HG03342 (cell line): ENCODE measurements around the gene AANAT.

Experiments used
- ATAC-seq: cut with Tn5 transposase; IDR thresholded peaks from one replicate; pipeline ENCODE4 v1.9.1; 2021; ENCODE audit warnings: mild to moderate bottlenecking, moderate library complexity; ENCODE audit not compliant: unreplicated experiment

The AANAT gene

DNA sequence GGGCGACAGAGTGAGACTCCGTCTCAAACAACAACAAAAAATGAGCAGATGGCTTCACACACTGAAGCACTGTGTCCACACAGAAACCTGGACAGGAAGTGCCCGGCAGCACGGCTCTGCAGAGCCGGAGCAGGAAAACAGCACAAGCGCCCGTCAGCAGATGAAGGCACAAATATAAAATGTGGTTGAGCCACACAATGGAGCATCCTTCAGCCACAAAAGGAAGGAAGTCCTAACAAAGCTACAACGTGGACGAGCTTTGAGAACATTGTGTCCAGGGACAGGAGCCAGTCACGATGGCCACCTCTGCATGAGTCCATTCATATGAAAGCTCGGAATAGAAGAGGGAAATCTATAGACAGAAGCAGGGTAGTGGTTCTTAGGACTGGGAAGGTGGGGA lies 18.2 kb downstream of the AANAT start:
- ATAC-seq = no peak

DNA sequence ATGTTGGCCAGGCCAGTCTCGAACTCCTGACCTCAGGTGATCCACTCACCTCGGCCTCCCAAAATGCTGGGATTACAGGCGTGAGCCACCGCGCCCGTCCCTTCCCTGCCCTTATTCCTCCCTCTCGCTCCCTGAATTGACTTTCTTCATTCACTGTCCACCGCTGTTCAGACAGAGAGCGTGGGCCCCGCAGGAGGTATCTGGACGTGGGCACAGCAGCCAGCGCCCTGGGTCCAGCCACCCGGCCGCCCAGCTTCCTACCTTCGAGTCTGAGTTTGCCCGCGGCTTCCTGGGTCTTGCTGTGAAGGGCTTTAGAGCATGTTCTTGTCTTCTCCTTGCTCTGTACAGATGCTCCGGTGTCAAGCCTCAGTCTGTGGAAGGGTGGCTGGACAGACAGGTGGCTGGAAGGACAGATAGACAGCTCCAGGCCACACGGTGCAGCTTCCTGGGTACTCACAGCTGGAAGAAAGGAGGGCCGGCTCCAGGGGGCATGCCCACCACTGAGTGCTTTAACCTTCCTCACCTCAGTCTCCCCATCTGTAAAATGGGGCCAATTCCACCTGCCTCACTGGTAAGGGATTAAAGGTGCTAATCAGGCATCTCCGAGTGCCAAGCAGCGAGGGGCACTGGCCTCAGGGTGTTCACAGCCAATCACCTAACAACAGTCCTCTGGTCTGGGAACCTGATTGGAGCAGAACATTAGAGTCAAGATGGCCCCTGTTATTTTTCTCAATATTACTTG lies 20.2 kb downstream of the AANAT start:
- no peak for ATAC-seq

GRCh38 chr17:76490112-76490710 lies 22.8 kb downstream of the AANAT start:
- no peak for ATAC-seq

GRCh38 chr17:76491271-76492122 lies 24.1 kb downstream of the AANAT start:
- peak; percentile 10 for ATAC-seq

- ATAC-seq = peak; percentile 32
Observed at GRCh38 chr17:76492123-76492988, 25.0 kb downstream of the AANAT start.

DNA sequence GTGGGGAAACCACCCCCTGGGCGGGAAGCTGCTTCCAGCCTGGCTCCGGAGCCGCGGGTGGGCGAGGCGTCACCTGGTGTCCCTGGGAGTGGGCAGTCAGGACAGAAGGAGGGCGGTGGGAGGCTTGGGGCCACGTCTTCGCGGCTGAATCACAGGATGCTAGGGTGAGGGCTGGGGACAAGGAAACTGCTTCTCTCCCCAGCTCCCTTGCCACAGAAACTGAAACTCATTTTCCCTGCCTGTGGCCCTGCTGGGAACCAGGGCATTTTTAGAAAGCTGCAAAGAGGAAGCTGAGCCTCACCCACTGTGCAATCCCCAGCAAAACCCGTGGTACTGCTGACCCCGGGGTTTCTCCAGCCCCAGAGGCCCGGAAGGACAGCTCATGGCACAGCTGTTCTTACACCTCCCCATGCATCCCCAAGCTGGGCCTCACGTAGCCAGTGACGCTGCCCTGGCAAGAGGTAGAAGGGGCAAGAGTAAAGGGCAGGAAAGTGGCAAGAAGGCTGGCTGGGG lies 25.6 kb downstream of the AANAT start:
- peak; percentile 41 for ATAC-seq

DNA sequence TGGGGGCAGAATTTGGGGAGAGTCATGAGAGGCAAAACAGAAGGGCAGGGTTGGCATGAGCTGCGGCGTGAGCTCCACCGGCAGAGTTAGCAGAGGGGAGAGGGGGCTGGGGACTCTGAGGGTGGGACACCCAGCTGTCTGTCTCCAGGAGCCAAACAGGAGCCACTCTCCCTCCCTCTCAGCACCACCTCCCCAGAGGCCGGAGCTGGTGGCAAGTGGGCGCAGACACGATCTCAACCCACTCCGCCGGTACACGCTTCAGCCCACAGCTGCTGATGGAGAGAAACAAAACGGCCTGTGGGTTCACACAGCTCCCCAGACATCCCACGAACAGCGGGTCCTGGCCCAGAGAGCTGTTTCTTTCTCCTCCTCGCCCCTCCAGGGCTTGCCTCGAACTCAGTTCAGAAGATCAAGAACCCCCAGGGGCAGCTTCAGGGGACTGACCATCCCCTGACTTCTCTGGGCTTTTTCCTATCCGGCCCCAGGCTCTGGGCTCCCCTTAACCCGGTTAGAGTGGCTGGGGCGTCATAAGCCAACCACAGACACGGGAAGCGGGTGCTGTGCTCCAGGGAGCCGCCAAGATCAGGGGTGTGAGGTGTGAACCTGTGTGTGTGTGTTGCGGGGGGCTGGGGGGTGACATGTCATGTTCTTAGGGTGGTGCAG lies 26.2 kb downstream of the AANAT start:
- peak; percentile 1 for ATAC-seq

DNA sequence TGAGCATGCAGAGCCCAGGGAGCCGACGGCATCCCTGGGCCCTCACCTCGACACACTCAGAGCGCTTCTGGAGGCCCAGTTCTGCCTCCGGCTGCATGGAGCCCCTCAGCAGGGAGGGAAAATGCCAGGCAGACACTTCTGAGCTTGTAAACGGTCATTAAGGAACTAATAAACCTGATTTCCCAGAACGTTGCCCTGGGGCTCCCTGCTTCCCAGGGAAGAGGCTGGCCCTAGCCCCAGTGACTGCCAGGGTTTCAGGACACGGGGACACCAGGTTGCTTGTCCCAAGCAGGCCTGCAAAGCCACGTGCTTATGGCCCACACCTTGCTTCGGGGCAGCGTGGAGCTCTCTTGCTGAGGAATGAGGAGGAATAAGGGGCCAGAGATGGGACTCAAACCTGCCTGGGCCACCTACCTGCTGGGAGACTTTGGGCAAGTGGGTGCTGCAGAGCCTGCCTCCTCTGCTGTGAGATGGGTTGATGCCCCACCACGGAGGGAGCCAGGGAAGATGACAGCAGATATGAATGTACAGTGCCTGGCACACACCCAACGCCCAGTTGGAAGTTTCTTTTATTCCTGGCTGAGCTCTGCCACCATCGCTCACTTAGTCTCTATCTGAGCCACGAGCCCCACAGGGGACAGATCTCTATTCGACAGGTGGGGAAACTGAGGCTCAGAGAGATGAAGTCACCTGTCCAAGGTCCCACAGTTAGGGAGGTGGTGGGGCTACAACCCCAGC lies 28.4 kb downstream of the AANAT start:
- ATAC-seq = no peak

DNA sequence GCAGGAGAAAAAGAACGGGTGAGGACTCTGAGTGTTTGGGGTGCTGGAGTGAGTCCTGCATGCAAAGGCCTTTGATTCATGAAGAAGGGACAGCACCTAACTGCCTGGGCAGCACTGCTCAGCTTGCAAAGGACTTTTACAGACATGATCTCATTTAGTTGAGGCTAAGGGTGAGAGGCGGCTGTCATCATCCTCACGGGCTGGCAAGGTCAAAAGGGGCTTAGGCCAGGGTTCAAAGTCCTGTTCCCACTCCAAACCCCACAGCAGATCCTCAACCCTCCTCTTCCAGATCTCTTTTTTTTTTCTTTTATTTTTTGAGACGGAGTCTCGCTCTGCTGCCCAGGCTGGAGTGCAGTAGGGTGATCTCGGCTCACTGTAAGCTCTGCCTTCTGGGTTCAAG lies 29.1 kb downstream of the AANAT start:
- ATAC-seq = no peak

DNA sequence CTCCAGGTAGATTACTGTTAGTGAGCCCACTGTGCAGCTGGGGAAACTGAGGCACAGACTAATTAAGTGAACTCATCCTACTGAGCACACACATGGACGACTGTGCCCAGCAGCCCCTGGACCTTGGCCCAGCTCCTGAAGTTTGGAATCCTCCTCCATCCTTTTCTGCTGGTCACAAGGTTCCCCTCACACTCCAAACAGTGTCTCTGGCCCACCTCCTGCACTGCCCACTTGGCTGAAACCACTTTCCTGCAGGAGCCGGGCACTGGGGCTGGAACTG lies 30.2 kb downstream of the AANAT start:
- ATAC-seq = no peak

GRCh38 chr17:76497979-76498875 lies 30.8 kb downstream of the AANAT start:
- ATAC-seq = no peak

GRCh38 chr17:76498876-76499251 lies 31.5 kb downstream of the AANAT start:
- ATAC-seq = no peak

GRCh38 chr17:76499267-76499667 lies 31.9 kb downstream of the AANAT start:
- ATAC-seq = no peak

- no peak for ATAC-seq
Observed at GRCh38 chr17:76500074-76500746, 32.8 kb downstream of the AANAT start.

GRCh38 chr17:76500747-76501017 lies 33.3 kb downstream of the AANAT start:
- no peak for ATAC-seq

- ATAC-seq = peak; percentile 69
Observed at GRCh38 chr17:76501018-76501826, 33.8 kb downstream of the AANAT start, which contains the start of gene RHBDF2. Gene RHBDF2, minus strand, starts transcription at chr17:76501423. Its CDS starts 19,899 bp downstream, at chr17:76481524.

GRCh38 chr17:76501827-76502307 lies 34.5 kb downstream of the AANAT start:
- no peak for ATAC-seq
